GM13976 (cell line): ENCODE results near the gene GABBR2.

Experiments
- DNase-seq: peaks from one replicate; pipeline ENCODE4 v3.0.0; 2012; ENCODE audit warnings: low spot score
- in situ Hi-C: fragments of 300-500 bp; cut with MboI; formaldehyde crosslinking; loops from one replicate; pipeline ENCODE4 v1.12.0; 2022; ENCODE audit warnings: low sequenced_read_pairs, mixed read lengths, inconsistent platforms; ENCODE audit not compliant: unreplicated experiment
- TF ChIP-seq, protein P1 (sequence below): IDR thresholded peaks from 2 replicates; pipeline ENCODE4 v1.5.1; 2012; ENCODE audit warnings: borderline replicate concordance, mild to moderate bottlenecking; ENCODE audit not compliant: insufficient read depth; ENCODE audit errors: extremely low read depth, missing control alignments, control extremely low read depth

The GABBR2 gene

DNA sequence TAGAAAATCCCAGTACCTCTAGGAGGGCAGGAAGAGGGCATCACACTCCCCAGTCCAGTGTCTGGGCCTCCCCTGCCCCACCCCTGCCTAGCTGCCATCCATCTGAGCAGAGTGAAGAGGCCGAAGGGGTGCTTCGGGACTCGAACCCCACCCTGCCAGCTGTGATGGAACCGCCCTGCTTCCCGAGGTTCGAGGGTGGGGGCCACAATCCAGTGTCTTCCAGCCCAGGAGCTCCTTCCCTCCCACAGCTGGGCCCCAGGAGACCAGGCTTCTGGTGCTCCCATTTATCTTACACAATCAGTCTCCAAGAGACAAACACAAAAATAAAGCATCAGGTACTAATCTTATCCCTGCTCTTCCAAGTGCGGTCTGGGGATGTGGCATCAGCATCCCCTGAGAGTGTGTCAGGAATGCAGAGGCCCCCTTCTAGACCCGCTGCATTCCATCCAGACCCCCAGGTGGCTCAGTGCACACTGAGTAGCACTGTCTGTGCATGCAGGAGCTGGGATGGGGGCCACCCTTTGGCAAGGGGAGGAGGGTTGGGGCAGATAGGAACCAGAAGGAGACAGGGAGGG is 330.4 kb downstream of the GABBR2 start:
- in situ Hi-C loops = no loop called here
- TF ChIP-seq, protein P1, sequence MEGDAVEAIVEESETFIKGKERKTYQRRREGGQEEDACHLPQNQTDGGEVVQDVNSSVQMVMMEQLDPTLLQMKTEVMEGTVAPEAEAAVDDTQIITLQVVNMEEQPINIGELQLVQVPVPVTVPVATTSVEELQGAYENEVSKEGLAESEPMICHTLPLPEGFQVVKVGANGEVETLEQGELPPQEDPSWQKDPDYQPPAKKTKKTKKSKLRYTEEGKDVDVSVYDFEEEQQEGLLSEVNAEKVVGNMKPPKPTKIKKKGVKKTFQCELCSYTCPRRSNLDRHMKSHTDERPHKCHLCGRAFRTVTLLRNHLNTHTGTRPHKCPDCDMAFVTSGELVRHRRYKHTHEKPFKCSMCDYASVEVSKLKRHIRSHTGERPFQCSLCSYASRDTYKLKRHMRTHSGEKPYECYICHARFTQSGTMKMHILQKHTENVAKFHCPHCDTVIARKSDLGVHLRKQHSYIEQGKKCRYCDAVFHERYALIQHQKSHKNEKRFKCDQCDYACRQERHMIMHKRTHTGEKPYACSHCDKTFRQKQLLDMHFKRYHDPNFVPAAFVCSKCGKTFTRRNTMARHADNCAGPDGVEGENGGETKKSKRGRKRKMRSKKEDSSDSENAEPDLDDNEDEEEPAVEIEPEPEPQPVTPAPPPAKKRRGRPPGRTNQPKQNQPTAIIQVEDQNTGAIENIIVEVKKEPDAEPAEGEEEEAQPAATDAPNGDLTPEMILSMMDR = no peak
- DNase-seq = no peak

DNA sequence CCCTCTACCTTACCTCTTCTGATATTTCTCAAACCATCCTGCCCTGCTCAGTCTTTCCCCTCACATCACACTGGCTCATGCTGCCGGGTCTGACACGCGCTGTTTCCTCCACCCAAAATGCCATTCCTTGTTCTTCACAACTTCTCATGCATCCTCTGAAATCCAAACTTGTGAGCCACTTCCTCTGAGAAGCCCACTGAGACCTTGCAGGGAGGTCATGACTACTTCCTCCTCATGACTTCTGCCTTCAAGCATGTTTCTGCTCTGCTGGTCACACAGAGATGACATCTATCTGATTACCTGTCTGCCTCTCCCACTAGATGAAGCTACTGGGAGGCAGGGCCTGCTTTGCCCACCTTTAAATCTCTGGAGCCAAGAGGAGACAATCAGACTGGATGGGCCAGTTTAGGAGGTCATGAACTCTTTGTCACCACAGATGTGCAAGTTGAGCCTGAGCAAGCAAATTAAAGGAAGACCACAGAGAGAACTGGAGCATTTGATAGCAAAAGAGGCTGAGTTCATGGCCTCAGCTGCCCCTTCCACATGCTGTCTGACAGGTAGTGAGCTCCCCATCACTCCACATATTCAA is 333.5 kb downstream of the GABBR2 start:
- in situ Hi-C loops = no loop called here

DNA sequence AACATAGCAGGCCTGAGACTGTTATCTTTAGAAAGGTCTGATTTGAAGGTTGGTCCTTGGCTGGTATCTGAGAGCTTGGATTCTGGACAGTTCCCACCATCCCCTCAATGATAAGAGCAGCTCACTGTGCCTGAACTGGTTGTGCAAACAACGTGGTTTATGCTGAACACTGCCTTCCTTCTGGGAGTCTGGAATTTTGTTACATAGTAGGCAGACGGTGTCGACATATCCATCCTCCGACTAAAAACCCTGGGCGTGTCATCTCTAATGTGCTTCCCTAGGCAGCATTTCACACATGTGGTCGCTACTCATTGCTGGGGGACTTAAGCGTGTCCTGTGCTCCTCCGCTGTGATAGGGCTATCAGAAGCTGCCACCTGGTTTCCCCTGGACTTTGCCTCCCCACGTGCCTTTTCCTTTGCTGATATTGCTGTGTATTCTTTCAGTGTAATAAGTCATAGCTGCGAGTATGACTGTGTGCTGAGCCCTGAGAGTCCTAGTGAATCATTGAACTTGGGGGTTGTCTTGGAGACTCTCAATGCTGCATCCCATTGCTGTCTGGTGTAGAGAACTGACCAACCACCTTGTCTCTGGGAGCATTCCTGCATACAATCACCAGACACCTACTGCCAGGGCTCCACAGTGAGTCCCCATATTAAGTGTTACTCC is 334.2 kb downstream of the GABBR2 start:
- TF ChIP-seq, protein P1 = no peak
- no peak for DNase-seq
- in situ Hi-C loops = no loop called here

More for the DNA sequence above, 333.5 kb downstream of the GABBR2 start:
- DNase-seq = no peak
- TF ChIP-seq, protein P1 = no peak

DNA sequence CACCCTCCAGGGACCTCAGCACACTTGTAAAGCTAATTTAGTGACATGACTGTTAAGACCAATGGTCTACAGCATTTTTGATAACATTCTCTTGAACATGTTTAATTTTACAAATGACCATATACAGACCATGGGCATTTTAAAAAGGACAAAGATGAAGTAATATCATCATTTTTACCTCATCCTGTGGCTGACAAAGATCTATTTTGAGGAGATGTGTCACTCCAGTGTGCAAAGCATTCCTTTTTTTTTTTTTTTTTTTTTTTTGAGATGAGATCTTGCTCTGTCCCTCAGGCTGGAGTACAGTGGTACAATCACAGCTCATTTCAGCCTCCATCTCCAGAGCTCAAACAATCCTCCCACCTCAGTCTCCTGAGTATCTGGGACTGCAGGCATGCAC is 335.1 kb downstream of the GABBR2 start:
- DNase-seq = no peak
- in situ Hi-C loops = no loop called here

DNA sequence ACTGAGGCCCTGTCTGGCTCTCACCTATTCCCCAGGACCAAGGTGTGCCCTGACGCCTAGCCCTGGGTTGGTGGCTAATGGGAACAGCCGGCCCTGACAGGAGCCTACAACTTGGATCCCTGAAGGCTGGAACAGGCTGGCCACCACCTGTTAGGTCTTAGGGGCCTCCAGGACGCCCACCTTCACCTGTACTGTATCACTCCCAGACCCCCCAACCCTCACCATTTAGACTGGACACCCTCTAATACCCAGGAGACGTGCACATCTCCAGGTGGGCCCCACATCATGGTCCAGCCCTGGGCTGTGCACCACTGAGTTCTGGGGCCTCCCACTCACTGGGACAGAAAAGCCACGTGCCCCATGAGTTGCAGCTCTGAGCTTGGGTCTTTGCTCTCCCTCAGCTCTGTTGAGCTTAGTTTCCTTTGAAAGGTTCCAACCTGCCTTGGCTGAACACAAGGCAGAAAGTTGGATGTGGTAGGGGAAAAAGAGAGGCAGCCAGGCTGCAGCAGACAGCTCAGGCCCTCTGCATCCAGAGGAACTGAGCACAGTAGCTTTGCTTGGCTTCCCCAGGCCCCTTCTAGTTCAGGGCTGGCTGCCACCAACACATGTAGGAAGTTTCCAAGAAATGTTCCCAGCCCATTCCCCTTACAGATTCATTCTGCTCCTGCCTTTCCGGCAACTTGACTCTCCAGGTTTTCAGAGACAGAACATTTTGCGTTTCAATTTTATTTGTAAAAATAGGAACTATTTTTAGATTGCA is 336.5 kb downstream of the GABBR2 start:
- DNase-seq = no peak
- in situ Hi-C loops = no loop called here
- TF ChIP-seq, protein P1 = no peak

More for the DNA sequence above, 335.1 kb downstream of the GABBR2 start:
- TF ChIP-seq, protein P1 = no peak

DNA sequence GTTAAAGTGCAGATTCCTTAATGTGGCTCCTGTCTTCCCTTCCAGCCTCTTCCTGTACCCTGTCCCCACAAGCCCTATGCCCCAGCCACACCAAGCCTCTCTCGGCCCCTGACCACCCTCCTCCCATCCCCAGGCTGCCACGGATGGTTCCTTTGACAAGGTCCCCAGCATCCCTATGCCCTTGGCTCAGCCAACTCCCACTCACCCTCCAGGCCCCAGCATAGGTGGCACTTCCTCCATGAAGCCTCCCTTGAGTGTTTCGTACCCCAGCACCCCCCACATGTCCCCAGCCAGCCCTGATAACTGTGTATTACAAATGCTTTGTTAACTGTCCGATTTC is 337.8 kb downstream of the GABBR2 start:
- TF ChIP-seq, protein P1 = no peak
- no peak for DNase-seq
- in situ Hi-C loops = no loop called here
